BJ (cell line): ENCODE results near the gene AVPR2. TPM values are rescaled to one million over a fixed set of nuclear protein-coding genes. Genes with fewer than 3 reads are reported as not detected.

Source experiments
- CTCF ChIA-PET: fragments of 350-600 bp; formaldehyde crosslinking; extraction: SDS; loops from one replicate; lab custom pipeline; 2021; ENCODE audit warnings: antibody characterized with exemption, inconsistent platforms; lab: Yijun Ruan, JAX
- POLR2A ChIA-PET: fragments of 300-600 bp; sonication (Branson Sonifier 250); formaldehyde crosslinking; extraction: SDS; loops from one replicate; lab custom pipeline; 2021; ENCODE audit warnings: antibody characterized with exemption; lab: Charles Lee
- DNase-seq: peaks from one replicate; pipeline ENCODE4 v3.0.0-alpha.2; 2011; ENCODE audit warnings: low read depth
- H3K27me3 ChIP-seq: 2 replicates; pipeline ENCODE4 v1.6.0; 2011; ENCODE audit warnings: low read length; ENCODE audit not compliant: control insufficient read depth, insufficient read depth
- H3K36me3 ChIP-seq: 2 replicates; pipeline ENCODE4 v1.5.1; 2011; ENCODE audit warnings: low read length; ENCODE audit not compliant: control insufficient read depth, insufficient read depth
- H3K4me3 ChIP-seq: 2 replicates; pipeline ENCODE4 v1.5.1; 2011; ENCODE audit warnings: low read depth, mild to moderate bottlenecking, control low read depth, low read length
- polyA plus RNA-seq: library from polyadenylated mRNA; depleted of rRNA; stranded (reverse); fragments of >200 nt; gene quantifications from 2 replicates; pipeline ENCODE4 v1.2.3, GENCODE V29; 2011
- TF ChIP-seq, protein P1 (sequence below): IDR thresholded peaks from 2 replicates; pipeline ENCODE4 v1.5.1; 2011; ENCODE audit warnings: low read depth, mild to moderate bottlenecking, control low read depth, inconsistent platforms, low read length, moderate library complexity; ENCODE audit not compliant: insufficient read depth

Gene AVPR2
- polyA plus RNA-seq, 1 experiment, result not detected

DNA sequence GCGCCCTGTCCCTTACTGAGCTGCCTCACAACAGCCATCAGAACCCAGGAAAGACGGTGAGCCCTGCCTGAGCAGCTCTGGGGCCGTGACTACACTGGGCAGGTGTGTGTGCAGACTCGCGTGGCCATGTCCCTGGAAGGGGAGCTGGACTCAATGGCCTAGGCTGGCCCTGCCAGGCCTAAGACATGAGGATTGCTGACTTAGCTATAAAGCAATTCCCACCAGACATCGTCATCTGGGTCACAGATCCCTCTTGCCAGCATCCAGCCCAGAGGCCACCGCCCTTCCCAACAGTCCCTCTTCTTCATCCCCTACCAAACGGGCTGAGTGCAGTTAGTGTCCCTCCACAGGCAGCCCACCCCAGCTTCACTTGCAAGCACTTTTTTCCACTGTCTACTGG, 26.7 kb downstream of the AVPR2 start:
- peaks cover 8% of the 10 kb centered on the region for H3K36me3 ChIP-seq
- no peaks in the 10 kb centered on the region for H3K27me3 ChIP-seq
- ChIA-PET POLR2A (no interaction called here), CTCF (no interaction called here)
- TF ChIP-seq, protein P1, sequence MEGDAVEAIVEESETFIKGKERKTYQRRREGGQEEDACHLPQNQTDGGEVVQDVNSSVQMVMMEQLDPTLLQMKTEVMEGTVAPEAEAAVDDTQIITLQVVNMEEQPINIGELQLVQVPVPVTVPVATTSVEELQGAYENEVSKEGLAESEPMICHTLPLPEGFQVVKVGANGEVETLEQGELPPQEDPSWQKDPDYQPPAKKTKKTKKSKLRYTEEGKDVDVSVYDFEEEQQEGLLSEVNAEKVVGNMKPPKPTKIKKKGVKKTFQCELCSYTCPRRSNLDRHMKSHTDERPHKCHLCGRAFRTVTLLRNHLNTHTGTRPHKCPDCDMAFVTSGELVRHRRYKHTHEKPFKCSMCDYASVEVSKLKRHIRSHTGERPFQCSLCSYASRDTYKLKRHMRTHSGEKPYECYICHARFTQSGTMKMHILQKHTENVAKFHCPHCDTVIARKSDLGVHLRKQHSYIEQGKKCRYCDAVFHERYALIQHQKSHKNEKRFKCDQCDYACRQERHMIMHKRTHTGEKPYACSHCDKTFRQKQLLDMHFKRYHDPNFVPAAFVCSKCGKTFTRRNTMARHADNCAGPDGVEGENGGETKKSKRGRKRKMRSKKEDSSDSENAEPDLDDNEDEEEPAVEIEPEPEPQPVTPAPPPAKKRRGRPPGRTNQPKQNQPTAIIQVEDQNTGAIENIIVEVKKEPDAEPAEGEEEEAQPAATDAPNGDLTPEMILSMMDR, result no peak
- no peak overlapping the region for H3K4me3 ChIP-seq
- DNase-seq, result no peak

DNA sequence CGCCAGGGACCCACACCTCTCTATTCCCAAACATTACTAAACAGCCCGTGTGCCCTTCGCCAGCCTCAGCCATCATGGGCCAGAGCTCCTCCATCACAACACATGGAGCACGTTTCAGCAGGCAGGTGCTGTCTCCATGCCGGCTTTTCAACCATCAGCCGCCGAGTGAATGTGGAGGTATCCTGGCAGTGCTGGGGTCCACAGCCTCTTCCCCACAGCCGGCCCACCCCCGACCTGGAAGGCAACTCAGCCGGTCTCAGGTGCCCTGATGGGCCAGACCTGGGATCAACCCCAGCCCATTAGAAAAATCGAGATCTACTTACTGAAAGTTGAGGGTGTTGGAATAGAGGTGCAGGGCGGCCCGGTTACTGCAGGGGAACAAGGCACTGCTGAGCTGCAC, 27.3 kb downstream of the AVPR2 start:
- Histone ChIP-seq H3K27me3 (no peaks in the 10 kb centered on the region), H3K36me3 (peaks cover 8% of the 10 kb centered on the region), H3K4me3 (no peak overlapping the region)
- ChIA-PET CTCF (no interaction called here), POLR2A (no interaction called here)
- TF ChIP-seq, protein P1, result no peak
- DNase-seq, result no peak

DNA sequence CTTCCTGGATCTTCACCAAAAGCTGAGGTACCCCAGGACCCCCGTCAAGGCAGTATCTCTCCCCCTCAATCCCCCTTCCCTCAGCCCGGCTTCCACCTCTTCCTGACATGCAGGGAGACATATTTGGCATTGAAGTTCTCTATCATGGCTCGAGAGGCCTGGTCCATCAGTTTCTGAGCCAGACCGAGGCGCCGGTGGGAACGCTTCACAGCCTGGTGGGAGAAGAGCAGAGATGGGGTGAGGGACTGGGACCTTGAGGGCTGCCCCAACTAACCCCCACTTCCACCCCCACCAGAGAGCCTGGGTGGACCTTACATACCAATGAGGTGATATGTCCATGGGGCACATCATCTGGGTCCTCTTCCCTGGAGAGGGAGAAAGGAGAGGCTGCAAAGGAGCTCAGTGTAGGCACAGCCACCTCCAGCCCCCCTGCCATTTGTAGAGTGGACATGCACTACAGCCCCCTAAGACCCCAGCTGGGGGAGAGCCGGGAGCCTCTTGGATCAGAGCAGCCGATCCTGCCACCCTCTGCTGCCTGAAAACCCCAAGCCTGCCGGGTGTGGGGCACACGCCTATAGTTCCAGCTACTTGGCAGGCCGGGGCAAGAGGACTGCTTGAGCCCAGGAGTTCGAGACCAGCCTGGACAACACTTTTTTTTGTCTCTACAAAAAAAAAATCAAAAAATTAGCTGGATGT, 27.9 kb downstream of the AVPR2 start:
- no peaks in the 10 kb centered on the region for H3K27me3 ChIP-seq
- POLR2A ChIA-PET, result no interaction called here
- CTCF ChIA-PET, result no interaction called here
- H3K4me3 ChIP-seq, result no peak overlapping the region
- DNase-seq, result no peak
- TF ChIP-seq, protein P1, result no peak
- peaks cover 8% of the 10 kb centered on the region for H3K36me3 ChIP-seq

DNA sequence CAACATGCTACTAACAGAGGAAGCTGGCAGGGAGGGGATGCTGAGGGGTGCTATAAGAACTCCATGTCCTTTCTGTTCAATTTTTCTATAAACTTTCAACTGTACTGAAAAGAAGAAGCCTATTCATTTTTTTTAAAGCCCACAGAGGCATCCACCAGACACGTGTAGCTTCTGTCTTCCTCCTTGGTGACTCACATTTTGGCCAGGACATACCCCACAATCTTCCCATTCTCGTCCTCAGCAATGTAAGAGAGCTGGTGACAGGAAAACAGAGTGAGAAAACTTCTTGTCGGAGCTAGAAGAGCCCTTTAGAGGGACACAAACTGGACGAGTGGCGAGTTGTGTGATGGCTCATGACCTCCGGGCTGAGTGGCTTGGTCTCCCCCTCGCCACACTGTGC, 29.3 kb downstream of the AVPR2 start:
- POLR2A ChIA-PET, result no interaction called here
- H3K4me3 ChIP-seq, result peak overlapping the region; percentile 71
- CTCF ChIA-PET, result interaction anchor here (3.8 kb wide), 1 partner anchor 13 kb away, joined by 18 read pairs; no protein-coding TSS in a partner anchor
- no peak for DNase-seq
- peaks cover 8% of the 10 kb centered on the region for H3K36me3 ChIP-seq
- H3K27me3 ChIP-seq, result no peaks in the 10 kb centered on the region
- TF ChIP-seq, protein P1, result no peak

DNA sequence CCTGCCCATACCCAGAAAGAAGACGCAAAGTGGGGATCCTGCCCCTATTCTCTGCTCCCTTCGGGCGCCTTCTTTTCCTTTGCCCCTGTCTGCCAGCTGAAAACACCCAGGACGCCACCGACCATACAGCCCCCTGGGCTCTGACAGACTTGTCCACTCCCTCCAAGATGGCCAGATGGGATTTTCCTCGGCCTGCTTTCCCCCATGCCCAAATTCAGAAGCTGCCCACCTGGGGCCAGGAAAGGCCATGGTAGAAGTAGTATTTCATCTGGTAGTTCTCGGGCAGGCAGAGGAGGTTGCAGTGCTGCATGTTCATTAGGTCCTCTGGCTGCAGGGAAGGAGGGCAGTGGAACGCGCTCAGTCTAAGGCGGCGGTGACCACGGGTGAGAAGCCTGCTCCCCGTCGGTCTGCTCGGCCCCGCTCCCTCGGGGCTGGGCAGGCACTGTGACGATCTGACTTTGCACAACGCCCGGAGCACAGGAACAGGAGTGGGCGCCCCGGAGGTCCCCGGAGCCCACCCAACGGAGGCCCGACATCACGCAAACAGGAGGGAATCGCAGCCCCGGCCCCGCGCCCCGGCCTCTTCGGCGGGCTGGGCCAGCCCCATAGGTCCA, 29.8 kb downstream of the AVPR2 start:
- H3K27me3 ChIP-seq, result no peaks in the 10 kb centered on the region
- ChIA-PET POLR2A (interaction anchor here (0.7 kb wide), 1 partner anchor 161 kb away, joined by 3 read pairs; no protein-coding TSS in a partner anchor), CTCF (interaction anchor here (3.8 kb wide), 1 partner anchor 13 kb away, joined by 18 read pairs; no protein-coding TSS in a partner anchor)
- H3K4me3 ChIP-seq, result peak overlapping the region; percentile 71
- TF ChIP-seq, protein P1, result no peak
- peaks cover 8% of the 10 kb centered on the region for H3K36me3 ChIP-seq
- no peak for DNase-seq
